ENCODE results near the gene RAB5B.

The RAB5B gene

GRCh38 chr12:55973599-55974307, at the start of gene RAB5B:
Gene RAB5B, plus strand, starts transcription at chr12:55974078. Its CDS starts 12,883 bp downstream, at chr12:55986961.
- DNase-seq (ENCODE audit: low read depth) = peak; percentile 100
- peak; percentile 50 for TF ChIP-seq CTCF (conservative IDR thresholded peaks at IDR 0.05; ENCODE audit: low read depth, low read length)

GRCh38 chr12:55925371-55925770, 48.5 kb upstream of the RAB5B start:
- peak; percentile 4 for DNase-seq (ENCODE audit: low read depth)
- no peak for TF ChIP-seq CTCF (conservative IDR thresholded peaks at IDR 0.05; ENCODE audit: low read depth, low read length)
- no peak overlapping the region for H3K4me3 ChIP-seq (ENCODE audit: low read depth, low read length)

More at GRCh38 chr12:55973599-55974307, at the start of gene RAB5B:
- peak within 1 kb of the TSS; percentile 98 for H3K4me3 ChIP-seq (ENCODE audit: low read depth, low read length)

DNA sequence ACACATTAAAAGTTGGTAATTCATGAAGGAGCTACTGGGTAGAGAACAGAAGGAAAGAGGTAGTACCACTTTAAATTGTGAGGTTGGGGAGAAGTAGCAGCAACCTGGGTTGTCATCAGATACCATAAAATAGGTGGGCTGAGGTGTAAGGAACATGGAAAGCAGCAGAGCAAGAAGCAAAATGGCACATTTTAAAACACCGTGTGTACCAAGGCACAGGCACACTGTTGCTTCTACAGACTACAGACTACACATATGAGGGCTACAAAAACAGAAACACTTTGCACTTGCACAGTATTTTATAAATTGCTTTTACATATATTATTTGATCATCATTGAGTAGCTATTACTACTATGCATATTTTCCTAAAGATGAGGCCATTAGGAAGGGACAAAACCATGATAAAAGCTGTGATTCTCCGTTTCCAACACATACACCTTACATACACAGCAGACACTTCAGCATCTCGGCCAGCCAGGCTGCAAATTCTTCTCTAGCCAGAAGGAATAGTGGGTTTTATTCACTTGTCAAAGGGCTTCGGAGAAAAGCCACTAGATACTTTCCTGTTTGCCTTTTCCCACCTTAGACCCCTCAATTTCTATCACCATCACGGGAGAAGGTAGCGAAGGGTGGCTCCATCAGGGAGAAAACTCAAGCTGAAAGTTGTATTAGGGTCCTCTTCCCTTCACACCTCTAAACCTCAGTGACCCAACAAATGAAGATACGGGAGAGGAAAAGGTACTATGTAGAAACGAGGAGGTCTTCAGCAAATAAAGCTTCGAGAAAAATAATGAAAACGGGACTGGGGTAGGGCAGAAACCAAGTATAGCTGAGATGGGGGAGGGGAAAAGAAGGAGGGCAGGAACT, 47.8 kb upstream of the RAB5B start:
- DNase-seq (ENCODE audit: low read depth) = peak; percentile 11
- no peak for TF ChIP-seq CTCF (conservative IDR thresholded peaks at IDR 0.05; ENCODE audit: low read depth, low read length)
- H3K4me3 ChIP-seq (ENCODE audit: low read depth, low read length) = peak overlapping the region; percentile 75

- H3K4me3 ChIP-seq (ENCODE audit: low read depth, low read length) = peak overlapping the region; percentile 75
- peak; percentile 94 for DNase-seq (ENCODE audit: low read depth)
- peak; percentile 84 for TF ChIP-seq CTCF (conservative IDR thresholded peaks at IDR 0.05; ENCODE audit: low read depth, low read length)
Measured at GRCh38 chr12:55926738-55927587, 46.9 kb upstream of the RAB5B start.

- DNase-seq (ENCODE audit: low read depth) = peak; percentile 72
- peak within 1 kb of the TSS; percentile 75 for H3K4me3 ChIP-seq (ENCODE audit: low read depth, low read length)
- no peak for TF ChIP-seq CTCF (conservative IDR thresholded peaks at IDR 0.05; ENCODE audit: low read depth, low read length)
Measured at GRCh38 chr12:55927588-55928502, 46.0 kb upstream of the RAB5B start, which contains the start of gene PYM1. Gene PYM1, minus strand, starts transcription at chr12:55927894. Its CDS starts 133 bp downstream, at chr12:55927761.

All from choroid plexus epithelial cell (primary cell).